ENCODE results near the gene MARS1.
"Not testable (repeated sequence)": the region's sequence is repeated elsewhere in the genome, so short reads cannot be mapped to it uniquely, and the experiment has no call there.

Gene MARS1

DNA sequence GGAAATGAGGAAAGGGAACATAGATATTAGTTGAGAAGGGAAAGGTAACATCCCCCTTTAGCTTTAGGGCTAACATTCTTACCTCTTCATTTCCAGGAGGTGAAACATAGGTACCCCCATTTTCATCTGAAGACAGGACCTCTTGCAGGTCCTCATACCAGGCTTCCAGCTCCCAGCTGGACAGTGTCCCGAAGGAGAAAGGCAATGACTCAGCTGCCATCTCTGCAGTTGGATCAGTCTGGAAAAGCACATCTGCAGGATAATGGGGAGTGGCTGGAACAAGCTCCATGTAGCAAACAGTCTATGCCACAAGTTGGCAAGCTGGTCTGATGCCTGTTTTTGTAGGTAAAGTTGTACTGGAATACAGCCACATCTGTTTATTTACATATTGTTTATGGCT, 29.3 kb downstream of the MARS1 start:
- peaks cover 13% of the 10 kb centered on the region for H3K4me1 ChIP-seq (ENCODE audit: control insufficient read depth, insufficient read depth, low read length)
- CTCF ChIA-PET, result interaction anchor here (1.6 kb wide), 1 partner anchor 58 kb away, joined by 4 read pairs; the partner anchor contains the start of gene GLI1
- TF ChIP-seq ZNF473 (tag by site-specific recombination; IDR thresholded peaks at IDR 0.05) (no peak), FEZF1 (tag by site-specific recombination; IDR thresholded peaks at IDR 0.05) (peak; percentile 29; the same call in 1 of the 2 replicates), ZNF629 (tag by site-specific recombination; IDR thresholded peaks at IDR 0.05) (no peak), KLF16 (tag by site-specific recombination; IDR thresholded peaks at IDR 0.05) (no peak), IKZF3 (tag by site-specific recombination; IDR thresholded peaks at IDR 0.05) (0 out of 2 replicates have a peak, but pooled peaks have one; percentile 5), ZFP37 (tag by site-specific recombination; IDR thresholded peaks at IDR 0.05) (no peak), SCRT2 (tag by site-specific recombination; IDR thresholded peaks at IDR 0.05) (0 out of 2 replicates have a peak, but pooled peaks have one; percentile 22)
- TF ChIP-seq, protein P1, sequence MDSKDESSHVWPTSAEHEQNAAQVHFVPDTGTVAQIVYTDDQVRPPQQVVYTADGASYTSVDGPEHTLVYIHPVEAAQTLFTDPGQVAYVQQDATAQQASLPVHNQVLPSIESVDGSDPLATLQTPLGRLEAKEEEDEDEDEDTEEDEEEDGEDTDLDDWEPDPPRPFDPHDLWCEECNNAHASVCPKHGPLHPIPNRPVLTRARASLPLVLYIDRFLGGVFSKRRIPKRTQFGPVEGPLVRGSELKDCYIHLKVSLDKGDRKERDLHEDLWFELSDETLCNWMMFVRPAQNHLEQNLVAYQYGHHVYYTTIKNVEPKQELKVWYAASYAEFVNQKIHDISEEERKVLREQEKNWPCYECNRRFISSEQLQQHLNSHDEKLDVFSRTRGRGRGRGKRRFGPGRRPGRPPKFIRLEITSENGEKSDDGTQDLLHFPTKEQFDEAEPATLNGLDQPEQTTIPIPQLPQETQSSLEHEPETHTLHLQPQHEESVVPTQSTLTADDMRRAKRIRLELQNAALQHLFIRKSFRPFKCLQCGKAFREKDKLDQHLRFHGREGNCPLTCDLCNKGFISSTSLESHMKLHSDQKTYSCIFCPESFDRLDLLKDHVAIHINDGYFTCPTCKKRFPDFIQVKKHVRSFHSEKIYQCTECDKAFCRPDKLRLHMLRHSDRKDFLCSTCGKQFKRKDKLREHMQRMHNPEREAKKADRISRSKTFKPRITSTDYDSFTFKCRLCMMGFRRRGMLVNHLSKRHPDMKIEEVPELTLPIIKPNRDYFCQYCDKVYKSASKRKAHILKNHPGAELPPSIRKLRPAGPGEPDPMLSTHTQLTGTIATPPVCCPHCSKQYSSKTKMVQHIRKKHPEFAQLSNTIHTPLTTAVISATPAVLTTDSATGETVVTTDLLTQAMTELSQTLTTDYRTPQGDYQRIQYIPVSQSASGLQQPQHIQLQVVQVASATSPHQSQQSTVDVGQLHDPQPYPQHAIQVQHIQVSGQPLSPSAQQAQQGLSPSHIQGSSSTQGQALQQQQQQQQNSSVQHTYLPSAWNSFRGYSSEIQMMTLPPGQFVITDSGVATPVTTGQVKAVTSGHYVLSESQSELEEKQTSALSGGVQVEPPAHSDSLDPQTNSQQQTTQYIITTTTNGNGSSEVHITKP (tag by site-specific recombination; IDR thresholded peaks at IDR 0.05), result peak; percentile 88
- H3K9me3 ChIP-seq (ENCODE audit: control insufficient read depth, insufficient read depth, low read depth, low read length), result no peaks in the 10 kb centered on the region
- H3K36me3 ChIP-seq (ENCODE audit: control insufficient read depth in 2 of 2, insufficient read depth in 1 of 2, low read length in 2 of 2), result peaks cover 40 to 69% of the 10 kb centered on the region in 2 experiments
- no peak overlapping the region; the same call in 1 of the 2 replicates for H3K27ac ChIP-seq (ENCODE audit: extremely low read depth, low read depth, low read length)
- POLR2A ChIA-PET, result interaction anchor here (1.4 to 2.4 kb wide), 2 partner anchors 9 to 13 kb away, joined by 4 to 15 read pairs; no protein-coding TSS in a partner anchor
- no peak overlapping the region for H3K4me3 ChIP-seq (ENCODE audit: low read depth, low read length)

DNA sequence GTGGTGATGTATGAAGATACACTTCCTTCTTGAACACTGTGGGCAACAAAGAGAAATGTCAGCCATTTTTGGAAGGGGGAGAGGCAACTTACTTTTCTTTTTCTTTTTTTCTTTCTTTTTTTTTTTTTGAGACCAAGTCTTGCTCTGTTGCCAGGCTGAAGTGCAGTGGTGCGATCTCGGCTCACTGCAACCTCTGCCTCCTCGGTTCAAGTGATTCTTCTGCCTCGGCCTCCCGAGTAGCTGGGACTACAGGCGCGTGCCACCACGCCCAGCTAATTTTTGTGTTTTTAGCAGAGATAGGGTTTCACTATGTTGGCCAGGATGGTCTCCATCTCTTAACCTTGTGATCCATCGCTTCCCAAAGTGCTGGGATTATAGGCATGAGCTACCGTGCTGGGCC, 29.9 kb downstream of the MARS1 start:
- ChIA-PET CTCF (interaction anchor here (1.6 kb wide), 1 partner anchor 59 kb away, joined by 4 read pairs; the partner anchor contains the start of gene GLI1), POLR2A (interaction anchor here (1.4 to 2.4 kb wide), 2 partner anchors 9 to 14 kb away, joined by 4 to 15 read pairs; no protein-coding TSS in a partner anchor)
- H3K27ac ChIP-seq (ENCODE audit: extremely low read depth, low read depth, low read length); H3K4me3 ChIP-seq (ENCODE audit: low read depth, low read length); H3K9me3 ChIP-seq (ENCODE audit: control insufficient read depth, insufficient read depth, low read depth, low read length): not testable (repeated sequence)
- H3K4me1 ChIP-seq (ENCODE audit: control insufficient read depth, insufficient read depth, low read length), result peaks cover 13% of the 10 kb centered on the region
- peaks cover 36 to 64% of the 10 kb centered on the region in 2 experiments for H3K36me3 ChIP-seq (ENCODE audit: control insufficient read depth in 2 of 2, insufficient read depth in 1 of 2, low read length in 2 of 2)
- TF ChIP-seq, protein P2, sequence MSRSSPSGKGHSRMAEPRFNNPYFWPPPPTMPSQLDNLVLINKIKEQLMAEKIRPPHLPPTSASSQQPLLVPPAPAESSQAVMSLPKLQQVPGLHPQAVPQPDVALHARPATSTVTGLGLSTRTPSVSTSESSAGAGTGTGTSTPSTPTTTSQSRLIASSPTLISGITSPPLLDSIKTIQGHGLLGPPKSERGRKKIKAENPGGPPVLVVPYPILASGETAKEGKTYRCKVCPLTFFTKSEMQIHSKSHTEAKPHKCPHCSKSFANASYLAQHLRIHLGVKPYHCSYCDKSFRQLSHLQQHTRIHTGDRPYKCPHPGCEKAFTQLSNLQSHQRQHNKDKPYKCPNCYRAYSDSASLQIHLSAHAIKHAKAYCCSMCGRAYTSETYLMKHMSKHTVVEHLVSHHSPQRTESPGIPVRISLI (tag by site-specific recombination; IDR thresholded peaks at IDR 0.05), result peak; percentile 59; the same call in 1 of the 2 replicates
- TF ChIP-seq ZEB2 (tag by site-specific recombination; IDR thresholded peaks at IDR 0.05), result peak; percentile 21; the same call in 1 of the 2 replicates

DNA sequence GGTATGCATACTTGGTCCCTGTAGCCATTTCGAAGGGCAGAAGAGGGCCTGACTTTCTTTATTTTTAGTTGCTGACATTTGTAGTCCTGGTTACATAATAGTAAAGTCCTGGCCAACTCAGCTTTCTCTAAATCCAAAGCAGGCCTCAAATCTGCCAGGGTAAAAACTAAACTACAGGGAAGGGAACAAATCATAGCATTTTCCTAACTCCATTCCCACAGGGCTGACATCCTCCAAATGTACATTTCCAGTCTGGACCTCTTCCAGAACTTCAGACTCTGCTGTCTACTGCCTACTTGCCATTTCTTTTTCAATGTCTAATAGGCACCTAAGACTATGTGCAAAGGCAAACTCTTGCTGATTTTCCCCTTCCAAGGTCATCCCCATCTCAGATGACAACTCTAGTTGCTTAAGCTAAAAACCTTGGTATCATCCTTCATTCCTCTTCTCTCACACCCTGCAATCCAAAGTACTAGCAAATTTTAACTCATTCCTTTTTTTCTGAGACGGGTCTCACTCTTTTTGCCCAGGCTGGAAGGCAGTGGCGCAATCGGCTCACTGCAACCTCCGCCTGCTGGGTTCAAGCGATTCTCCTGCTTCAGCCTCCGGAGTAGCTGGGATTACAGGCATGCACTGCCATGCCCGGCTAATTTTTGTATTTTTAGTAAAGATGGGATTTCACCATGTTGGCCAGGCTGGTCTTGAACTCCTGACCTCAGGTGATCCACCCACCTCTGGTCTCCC, 30.5 kb downstream of the MARS1 start:
- ChIA-PET CTCF (interaction anchor here (0.6 to 1.6 kb wide), 3 partner anchors 19 to 66 kb away, joined by 3 to 5 read pairs (median 4); partner anchors contain the start of gene GLI1), POLR2A (interaction anchor here (1.4 kb wide), 1 partner anchor 8 kb away, joined by 4 read pairs; no protein-coding TSS in a partner anchor)
- peaks cover 13% of the 10 kb centered on the region for H3K4me1 ChIP-seq (ENCODE audit: control insufficient read depth, insufficient read depth, low read length)
- H3K27ac ChIP-seq (ENCODE audit: extremely low read depth, low read depth, low read length), result no peak overlapping the region
- no peak overlapping the region for H3K4me3 ChIP-seq (ENCODE audit: low read depth, low read length)
- peaks cover 29 to 58% of the 10 kb centered on the region in 2 experiments for H3K36me3 ChIP-seq (ENCODE audit: control insufficient read depth in 2 of 2, insufficient read depth in 1 of 2, low read length in 2 of 2)
- no peaks in the 10 kb centered on the region for H3K9me3 ChIP-seq (ENCODE audit: control insufficient read depth, insufficient read depth, low read depth, low read length)
- TF ChIP-seq, protein P3, sequence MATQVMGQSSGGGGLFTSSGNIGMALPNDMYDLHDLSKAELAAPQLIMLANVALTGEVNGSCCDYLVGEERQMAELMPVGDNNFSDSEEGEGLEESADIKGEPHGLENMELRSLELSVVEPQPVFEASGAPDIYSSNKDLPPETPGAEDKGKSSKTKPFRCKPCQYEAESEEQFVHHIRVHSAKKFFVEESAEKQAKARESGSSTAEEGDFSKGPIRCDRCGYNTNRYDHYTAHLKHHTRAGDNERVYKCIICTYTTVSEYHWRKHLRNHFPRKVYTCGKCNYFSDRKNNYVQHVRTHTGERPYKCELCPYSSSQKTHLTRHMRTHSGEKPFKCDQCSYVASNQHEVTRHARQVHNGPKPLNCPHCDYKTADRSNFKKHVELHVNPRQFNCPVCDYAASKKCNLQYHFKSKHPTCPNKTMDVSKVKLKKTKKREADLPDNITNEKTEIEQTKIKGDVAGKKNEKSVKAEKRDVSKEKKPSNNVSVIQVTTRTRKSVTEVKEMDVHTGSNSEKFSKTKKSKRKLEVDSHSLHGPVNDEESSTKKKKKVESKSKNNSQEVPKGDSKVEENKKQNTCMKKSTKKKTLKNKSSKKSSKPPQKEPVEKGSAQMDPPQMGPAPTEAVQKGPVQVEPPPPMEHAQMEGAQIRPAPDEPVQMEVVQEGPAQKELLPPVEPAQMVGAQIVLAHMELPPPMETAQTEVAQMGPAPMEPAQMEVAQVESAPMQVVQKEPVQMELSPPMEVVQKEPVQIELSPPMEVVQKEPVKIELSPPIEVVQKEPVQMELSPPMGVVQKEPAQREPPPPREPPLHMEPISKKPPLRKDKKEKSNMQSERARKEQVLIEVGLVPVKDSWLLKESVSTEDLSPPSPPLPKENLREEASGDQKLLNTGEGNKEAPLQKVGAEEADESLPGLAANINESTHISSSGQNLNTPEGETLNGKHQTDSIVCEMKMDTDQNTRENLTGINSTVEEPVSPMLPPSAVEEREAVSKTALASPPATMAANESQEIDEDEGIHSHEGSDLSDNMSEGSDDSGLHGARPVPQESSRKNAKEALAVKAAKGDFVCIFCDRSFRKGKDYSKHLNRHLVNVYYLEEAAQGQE (tag by site-specific recombination; IDR thresholded peaks at IDR 0.05), result no peak
- TF ChIP-seq ZNF830 (tag by site-specific recombination; IDR thresholded peaks at IDR 0.05; ENCODE audit: low read depth), result no peak
- TF ChIP-seq, protein P4, sequence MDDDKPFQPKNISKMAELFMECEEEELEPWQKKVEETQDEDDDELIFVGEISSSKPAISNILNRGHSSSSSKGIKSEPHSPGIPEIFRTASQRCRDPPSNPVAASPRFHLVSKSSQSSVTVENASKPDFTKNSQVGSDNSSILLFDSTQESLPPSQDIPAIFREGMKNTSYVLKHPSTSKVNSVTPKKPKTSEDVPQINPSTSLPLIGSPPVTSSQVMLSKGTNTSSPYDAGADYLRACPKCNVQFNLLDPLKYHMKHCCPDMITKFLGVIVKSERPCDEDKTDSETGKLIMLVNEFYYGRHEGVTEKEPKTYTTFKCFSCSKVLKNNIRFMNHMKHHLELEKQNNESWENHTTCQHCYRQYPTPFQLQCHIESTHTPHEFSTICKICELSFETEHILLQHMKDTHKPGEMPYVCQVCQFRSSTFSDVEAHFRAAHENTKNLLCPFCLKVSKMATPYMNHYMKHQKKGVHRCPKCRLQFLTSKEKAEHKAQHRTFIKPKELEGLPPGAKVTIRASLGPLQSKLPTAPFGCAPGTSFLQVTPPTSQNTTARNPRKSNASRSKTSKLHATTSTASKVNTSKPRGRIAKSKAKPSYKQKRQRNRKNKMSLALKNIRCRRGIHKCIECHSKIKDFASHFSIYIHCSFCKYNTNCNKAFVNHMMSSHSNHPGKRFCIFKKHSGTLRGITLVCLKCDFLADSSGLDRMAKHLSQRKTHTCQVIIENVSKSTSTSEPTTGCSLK (tag by site-specific recombination; IDR thresholded peaks at IDR 0.05), result no peak
- TF ChIP-seq ZNF394 (tag by site-specific recombination; IDR thresholded peaks at IDR 0.05; ENCODE audit: borderline replicate concordance), result peak; percentile 65; the same call in 1 of the 2 replicates
- TF ChIP-seq ZBTB20 (tag by site-specific recombination; IDR thresholded peaks at IDR 0.05), result no peak
- no peak for TF ChIP-seq ZNF10 (tag by site-specific recombination; IDR thresholded peaks at IDR 0.05)
- TF ChIP-seq ZNF658 (tag by site-specific recombination; IDR thresholded peaks at IDR 0.05), result no peak
